Muscle of leg (tissue), 11 donors: ENCODE measurements around the gene ARHGAP22. TPM values are rescaled to one million over a fixed set of nuclear protein-coding genes. Genes with fewer than 3 reads are reported as not detected.

Experiments
- DNase-seq: peaks from one replicate; pipeline ENCODE4 v3.0.0; 2013
- H3K27ac ChIP-seq: one replicate; pipeline ENCODE4 v1.5.1; 2013; ENCODE audit warnings: mild to moderate bottlenecking, low read length, control low read depth
- H3K27me3 ChIP-seq: one replicate; pipeline ENCODE4 v1.6.1; 2013; ENCODE audit warnings: low read length; ENCODE audit not compliant: control insufficient read depth, insufficient read depth
- H3K36me3 ChIP-seq: one replicate; pipeline ENCODE4 v1.6.1; 2013; ENCODE audit warnings: low read length; ENCODE audit not compliant: control insufficient read depth, insufficient read depth
- H3K4me1 ChIP-seq: one replicate; pipeline ENCODE4 v1.6.1; 2013; ENCODE audit warnings: low read length; ENCODE audit not compliant: control insufficient read depth, insufficient read depth
- H3K4me3 ChIP-seq: one replicate; pipeline ENCODE4 v1.5.1; 2013; ENCODE audit warnings: low read length, control low read depth
- H3K9me3 ChIP-seq: replicated peaks from 2 replicates; pipeline ENCODE4 v1.6.1; 2013; ENCODE audit warnings: low read depth, low read length; ENCODE audit not compliant: control insufficient read depth
- WGBS: methylation state at CpG from one replicate; pipeline ENCODE4 v1.1.5; 2013; ENCODE audit warnings: missing lambda C conversion rate; ENCODE audit not compliant: insufficient coverage; 5-methylcytosine and 5-hydroxymethylcytosine counted together
- polyA plus RNA-seq, 8 donors: library from polyadenylated mRNA; unstranded; fragments of 120-200 nt; gene quantifications; one replicate each; pipeline versions ENCODE4 v1.2.1 to v1.2.3, GENCODE V29; 2013; ENCODE audit warnings: inconsistent platforms in 1 of 8, low replicate concordance in 1 of 8; ENCODE audit not compliant: insufficient read length in 8 of 8, insufficient read depth in 1 of 8
- total RNA-seq: library from RNA; stranded (reverse); fragments of 120-200 nt; gene quantifications from one replicate; pipeline ENCODE4 v1.2.4, GENCODE V29; 2013

ARHGAP22 gene
- total and polyA plus RNA-seq, 9 donors: 0.72 to 3.0 (median 1.2) TPM

DNA sequence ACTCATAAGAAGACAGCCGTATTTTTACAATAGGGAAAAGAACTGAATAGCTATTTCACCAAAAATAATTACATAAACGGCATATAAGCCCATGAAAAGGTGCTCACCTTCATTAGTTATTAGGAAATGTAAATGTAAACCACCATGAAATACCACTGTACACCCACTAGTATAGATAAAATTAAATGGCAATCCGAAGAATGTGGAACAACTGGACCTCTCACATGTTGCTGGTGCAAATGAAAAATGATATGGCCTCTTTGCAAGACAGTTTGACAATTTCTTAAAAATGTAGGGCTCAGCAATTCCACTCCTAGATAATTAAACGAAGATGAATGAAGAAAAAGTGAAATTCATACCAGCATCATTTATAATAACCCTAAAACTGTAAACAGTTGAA lies 206.6 kb downstream of the ARHGAP22 start:
- Histone ChIP-seq H3K4me3 (no peak overlapping the region), H3K9me3 (no peaks in the 10 kb centered on the region), H3K4me1 (no peaks in the 10 kb centered on the region), H3K36me3 (no peaks in the 10 kb centered on the region), H3K27ac (no peak overlapping the region), H3K27me3 (no peaks in the 10 kb centered on the region)
- DNase-seq: no peak
- WGBS: no CpG with 5 or more reads among the region's 4 CpGs

Other genes starting within 250 kb of the ARHGAP22 start
- gene WDFY4, start 79.8 kb upstream of the ARHGAP22 start, total RNA-seq: 1.2 TPM
- gene WDFY4, start 79.8 kb upstream of the ARHGAP22 start, polyA plus RNA-seq: 1 to 10 TPM; 2.1 to 3.9 (median 2.8) TPM